K562 (cell line): ENCODE measurements around the gene EXOC3. TPM values are rescaled to one million over a fixed set of nuclear protein-coding genes. Genes with fewer than 3 reads are reported as not detected.

Source experiments
- ATAC-seq: fragments of 200-7000 bp; cut with Tn5 transposase; 3 replicates; pipeline ENCODE4 v1.9.1; 2020; ENCODE audit warnings: moderate library complexity
- BruUV-seq: library from RNA; stranded (reverse); fragments of 400-500 nt; replicated peaks from 2 replicates; lab custom pipeline; 2021; lab: Mats Ljungman, UMichigan
- CTCF ChIA-PET: fragments of 300-600 bp; formaldehyde crosslinking; extraction: SDS; loops from one replicate; lab custom pipeline; 2021; ENCODE audit warnings: low intra/inter-chr PET ratio; lab: Yijun Ruan, JAX
- POLR2A ChIA-PET: fragments of 300-600, 350-650 bp; sonication (Branson Sonifier 250); formaldehyde crosslinking; extraction: SDS; loops from one replicate; lab custom pipeline; 2021; ENCODE audit warnings: antibody characterized with exemption, inconsistent platforms; lab: Yijun Ruan, JAX
- DNase-seq, 4 experiments: peaks; one replicate each; pipeline versions ENCODE4 v3.0.0 to v3.0.0-alpha.2; 2011 to 2018; ENCODE audit warnings: low spot score in 3 of 4, mixed read lengths in 3 of 4; ENCODE audit errors: extremely low read depth in 1 of 4
- FAIRE-seq: peaks from 2 replicates; lab custom pipeline; 2011; peaks lifted over from hg19 to GRCh38; lab: Jason Lieb, UNC
- H2AFZ ChIP-seq: 2 replicates; pipeline ENCODE4 v1.6.0; 2011; ENCODE audit warnings: low read depth, low read length, control low read depth, inconsistent platforms
- H3K27ac ChIP-seq: fragments of 200-600 bp; 3 replicates; pipeline ENCODE4 v1.8.0; 2011; ENCODE audit warnings: low read depth, mild to moderate bottlenecking, control low read depth, inconsistent platforms, low read length, moderate library complexity, mixed read lengths; ENCODE audit errors: extremely low read depth
- H3K27me3 ChIP-seq, 2 experiments: fragments of 300-600 bp in 1 of 2; 2 replicates in 1 of 2; 3 replicates in 1 of 2; pipeline versions ENCODE4 v1.6.0 to v1.8.0; 2011; ENCODE audit warnings: inconsistent platforms in 2 of 2, low read length in 2 of 2, mild to moderate bottlenecking in 1 of 2, mixed read lengths in 1 of 2, moderate library complexity in 1 of 2; ENCODE audit not compliant: control insufficient read depth in 2 of 2, insufficient read depth in 2 of 2
- H3K36me3 ChIP-seq: fragments of 300-600 bp; 3 replicates; pipeline ENCODE4 v1.8.0; 2011; ENCODE audit warnings: mild to moderate bottlenecking, low read length, inconsistent platforms; ENCODE audit not compliant: control insufficient read depth, insufficient read depth
- H3K4me1 ChIP-seq, 2 experiments: fragments of 200-600 bp in 1 of 2; replicated peaks in 1 of 2; 2 replicates in 1 of 2; 3 replicates in 1 of 2; pipeline versions ENCODE4 v1.5.1 to v1.8.0; 2011; ENCODE audit warnings: inconsistent platforms in 2 of 2, low read length in 2 of 2, mild to moderate bottlenecking in 1 of 2, mixed read lengths in 1 of 2, moderate library complexity in 1 of 2; ENCODE audit not compliant: control insufficient read depth in 2 of 2, insufficient read depth in 2 of 2
- H3K4me2 ChIP-seq: 2 replicates; pipeline ENCODE4 v1.6.1; 2011; ENCODE audit warnings: low read length, control low read depth, inconsistent platforms, mixed read lengths; ENCODE audit not compliant: insufficient read depth
- H3K4me3 ChIP-seq: fragments of 200-600 bp; sonication (generic), shearing (Covaris generic); 2 replicates; pipeline ENCODE4 v1.5.1; 2016; ENCODE audit warnings: control low read depth, inconsistent platforms
- H3K79me2 ChIP-seq: fragments of 200-600 bp; 3 replicates; pipeline ENCODE4 v1.8.0; 2011; ENCODE audit warnings: low read length, inconsistent platforms; ENCODE audit not compliant: control insufficient read depth, insufficient read depth
- H3K9ac ChIP-seq, 2 experiments: 2 replicates each; pipeline versions ENCODE4 v1.6.0 to v1.6.1; 2011; ENCODE audit warnings: low read depth in 2 of 2, low read length in 2 of 2, control low read depth in 1 of 2, inconsistent platforms in 1 of 2, mild to moderate bottlenecking in 1 of 2, mixed read lengths in 1 of 2; ENCODE audit not compliant: insufficient read depth in 1 of 2
- H3K9me1 ChIP-seq: one replicate; pipeline ENCODE4 v1.6.0; 2011; ENCODE audit warnings: inconsistent platforms, mild to moderate bottlenecking, low read length, moderate library complexity; ENCODE audit not compliant: control insufficient read depth, insufficient read depth
- H3K9me3 ChIP-seq: replicated peaks from 2 replicates; pipeline ENCODE4 v1.5.1; 2011; ENCODE audit warnings: low read depth, low read length, inconsistent platforms; ENCODE audit not compliant: control insufficient read depth, insufficient read depth
- H4K20me1 ChIP-seq: replicated peaks from 2 replicates; pipeline ENCODE4 v1.6.1; 2011; ENCODE audit warnings: low read length, inconsistent platforms, mixed read lengths; ENCODE audit not compliant: control insufficient read depth, insufficient read depth
- BACH1 ChIP-seq: fragments of 200-800 bp; sonication (Bioruptor generic); IDR thresholded peaks from 2 replicates; pipeline ENCODE4 v1.6.1; 2016; ENCODE audit warnings: missing genetic modification characterization, missing compliant biosample characterization
- BMI1 ChIP-seq: fragments of 150-350 bp; IDR thresholded peaks from 2 replicates; pipeline ENCODE4 v1.6.1; 2014; ENCODE audit warnings: low read length
- CEBPB ChIP-seq: fragments of 450-650 bp; IDR thresholded peaks from 2 replicates; pipeline ENCODE4 v1.6.1; 2016; ENCODE audit warnings: missing genetic modification characterization, missing compliant biosample characterization
- CHCHD3 ChIP-seq: fragments of 250-450 bp; sonication (Bioruptor Pico); IDR thresholded peaks from 2 replicates; pipeline ENCODE4 v2.1.2; 2022; ENCODE audit warnings: mild to moderate bottlenecking
- DIDO1 ChIP-seq: fragments of 450-650 bp; IDR thresholded peaks from 2 replicates; pipeline ENCODE4 v1.6.1; 2016; ENCODE audit warnings: low read depth, missing biosample characterization, missing genetic modification characterization
- HEY1 ChIP-seq: fragments of 250-450 bp; sonication (Bioruptor Pico); IDR thresholded peaks from 2 replicates; pipeline ENCODE4 v1.5.0; 2020; ENCODE audit warnings: mild to moderate bottlenecking, moderate library complexity, borderline replicate concordance
- HMGXB4 ChIP-seq: sonication (generic); formaldehyde crosslinking; IDR thresholded peaks from 2 replicates; pipeline ENCODE4 v1.8.1; 2023; ENCODE audit warnings: mild to moderate bottlenecking, missing genetic modification reagents
- ILK ChIP-seq: fragments of 450-650 bp; IDR thresholded peaks from 2 replicates; pipeline ENCODE4 v1.6.1; 2016; ENCODE audit warnings: missing genetic modification characterization, low read depth, mild to moderate bottlenecking, missing compliant biosample characterization, moderate library complexity, borderline replicate concordance
- KLF1 ChIP-seq: fragments of 450-650 bp; IDR thresholded peaks from 2 replicates; pipeline ENCODE4 v1.6.1; 2016; ENCODE audit warnings: missing genetic modification characterization, missing compliant biosample characterization
- MTA1 ChIP-seq: fragments of 450-650 bp; IDR thresholded peaks from 2 replicates; pipeline ENCODE4 v1.6.1; 2017; ENCODE audit warnings: borderline replicate concordance
- NFIX ChIP-seq: fragments of 250-450 bp; sonication (Bioruptor Pico); IDR thresholded peaks from 2 replicates; pipeline ENCODE4 v1.4.0; 2020; ENCODE audit warnings: low read depth, mild to moderate bottlenecking, moderate library complexity
- PTTG1 ChIP-seq: fragments of 450-650 bp; IDR thresholded peaks from 2 replicates; pipeline ENCODE4 v1.6.1; 2016; ENCODE audit warnings: low read depth, mild to moderate bottlenecking, missing genetic modification characterization, missing compliant biosample characterization
- RAD21 ChIP-seq, 2 experiments: fragments of 250-450 bp in 1 of 2; fragments of 450-650 bp in 1 of 2; sonication (Bioruptor Pico) in 1 of 2; formaldehyde crosslinking in 1 of 2; IDR thresholded peaks in 1 of 2; conservative IDR thresholded peaks in 1 of 2; 2 replicates each; pipeline versions ENCODE4 v1.4.0 to v1.8.0; 2020 to 2022; ENCODE audit warnings: mild to moderate bottlenecking in 2 of 2, moderate library complexity in 1 of 2
- SIRT6 ChIP-seq: IDR thresholded peaks from one replicate; pipeline ENCODE4 v1.6.1; 2012; ENCODE audit warnings: low read depth, mild to moderate bottlenecking, control low read depth, inconsistent platforms, low read length, moderate library complexity
- SREBF2 ChIP-seq: sonication (generic); formaldehyde crosslinking; IDR thresholded peaks from 2 replicates; pipeline ENCODE4 v1.4.0; 2020; ENCODE audit warnings: mild to moderate bottlenecking, missing genetic modification reagents
- SRSF9 ChIP-seq: fragments of 200-400 bp; formaldehyde crosslinking; IDR thresholded peaks from 2 replicates; pipeline ENCODE4 v1.6.1; 2017; ENCODE audit warnings: low read depth, low read length, borderline replicate concordance
- ZBED1 ChIP-seq: IDR thresholded peaks from 2 replicates; pipeline ENCODE4 v1.6.1; 2014
- ZBTB17 ChIP-seq: fragments of 450-650 bp; formaldehyde crosslinking; IDR thresholded peaks from 2 replicates; pipeline ENCODE4 v1.4.0; 2020; ENCODE audit warnings: mild to moderate bottlenecking
- ZBTB5 ChIP-seq: fragments of 450-650 bp; IDR thresholded peaks from 2 replicates; pipeline ENCODE4 v1.6.1; 2017; ENCODE audit warnings: antibody characterized with exemption
- ZNF165 ChIP-seq: fragments of 250-450 bp; sonication (Bioruptor Pico); IDR thresholded peaks from 2 replicates; pipeline ENCODE4 v1.4.0; 2020; ENCODE audit warnings: borderline replicate concordance
- ZNF174 ChIP-seq: fragments of 250-450 bp; sonication (Bioruptor Pico); IDR thresholded peaks from 2 replicates; pipeline ENCODE4 v1.4.0; 2020; ENCODE audit warnings: mild to moderate bottlenecking
- WGBS: fragments of 100-300 bp; shearing (Covaris generic); methylation state at CpG from one replicate; pipeline ENCODE4 v1.1.6; 2016; ENCODE audit warnings: low coverage, mixed read lengths; ENCODE audit not compliant: insufficient coverage; ENCODE audit errors: missing lambda C conversion rate; 5-methylcytosine and 5-hydroxymethylcytosine counted together
- in situ Hi-C: fragments of 300-500 bp; cut with MboI; formaldehyde crosslinking; loops from 4 replicates; pipeline ENCODE4 v1.15.0; 2018; ENCODE audit warnings: inconsistent platforms, mixed read lengths
- intact Hi-C: fragments of 100-400 bp; cut with micrococcal nuclease; formaldehyde crosslinking; loops from 2 replicates; pipeline ENCODE4 v1.14.2; 2022
- polyA plus RNA-seq, 8 experiments: library from polyadenylated mRNA; depleted of rRNA in 4 of 8; stranded (reverse) in 5 of 8; unstranded in 3 of 8; fragments of >200 nt; fragmentation: Nextera tagmentation in 2 of 8; fragmentation: Illumina TruSeq in 1 of 8; extraction: Ambion mirVana in 2 of 8; extraction: Trizol in 1 of 8; gene quantifications; 2 replicates each; pipeline versions ENCODE4 v1.2.1 to v1.2.3, GENCODE V29; 2011 to 2014; ENCODE audit warnings: inconsistent platforms in 1 of 8, missing spikeins in 1 of 8
- total RNA-seq, 7 experiments: library from RNA; depleted of rRNA in 6 of 7; stranded (reverse); fragments of >200 nt in 6 of 7; fragmentation: Illumina TruSeq in 2 of 7; extraction: Trizol in 2 of 7; gene quantifications; 2 replicates each; pipeline versions ENCODE4 v1.2.1 to v1.2.3, GENCODE V29; 2011 to 2021; ENCODE audit warnings: low replicate concordance in 1 of 7

Gene EXOC3
- total and polyA plus RNA-seq, 9 of the 15 experiments (the other 6 are each of a cell fraction or from before 2014, with no cell fraction given), result 1.4 to 41.9 (median 22.4) TPM

GRCh38 chr5:402615-403359, 40.2 kb upstream of the EXOC3 start:
- ATAC-seq (peak; percentile 31; the same call in 2 of the 3 replicates), DNase-seq (no peak), FAIRE-seq (peak; percentile 42)
- Histone ChIP-seq H4K20me1 (peaks cover 8% of the 10 kb centered on the region; the same call in 1 of the 2 replicates), H3K4me2 (no peak overlapping the region), H2AFZ (no peak overlapping the region), H3K9me3 (no peaks in the 10 kb centered on the region), H3K9ac (no peak overlapping the region), H3K4me1 (peaks cover 0 to 22% of the 10 kb centered on the region in 2 experiments; a peak in 2 of 5 replicates), H3K27me3 (peaks cover 81 to 90% of the 10 kb centered on the region in 2 experiments), H3K9me1 (no peaks in the 10 kb centered on the region), H3K36me3 (no peaks in the 10 kb centered on the region), H3K4me3 (no peak overlapping the region), H3K27ac (no peak overlapping the region), H3K79me2 (no peaks in the 10 kb centered on the region)
- WGBS, result 16% methylated on average over 19 of the region's 20 CpGs
- CTCF ChIA-PET, result no interaction called here
- BruUV-seq, result no TSS peak
- POLR2A ChIA-PET, result interaction anchor here (0.6 to 1.7 kb wide), 3 partner anchors 10 to 13 kb away, joined by 3 to 6 read pairs (median 4); no protein-coding TSS in a partner anchor
- in situ Hi-C loops (no loop called here), intact Hi-C loops (no loop called here)
- TF ChIP-seq ILK (tag) (no peak), BACH1 (no peak), MTA1 (no peak), ZNF165 (CRISPR knock-in tag) (no peak), ZBED1 (no peak), RAD21 (CRISPR knock-in tag; conservative IDR thresholded peaks at IDR 0.05 in 1 of 2, IDR thresholded peaks at IDR 0.05 in 1 of 2) (peak in 1 of 2 experiments; percentile 13; a peak in 1 of 4 replicates), ZBTB17 (CRISPR knock-in tag) (no peak), NFIX (CRISPR knock-in tag) (no peak), ZBTB5 (no peak), HMGXB4 (CRISPR knock-in tag) (no peak), ZNF174 (CRISPR knock-in tag) (no peak), SRSF9 (no peak), PTTG1 (tag) (no peak), KLF1 (no peak), CEBPB (tag) (0 out of 2 replicates have a peak, but pooled peaks have one; percentile 27), CHCHD3 (CRISPR knock-in tag) (no peak), SIRT6 (no peak), HEY1 (CRISPR knock-in tag) (no peak), SREBF2 (CRISPR knock-in tag) (no peak), BMI1 (no peak), DIDO1 (tag) (no peak)
